ENCODE results near the gene ARHGAP6. TPM values are rescaled to one million over a fixed set of nuclear protein-coding genes. Genes with fewer than 3 reads are reported as not detected.

Gene ARHGAP6
- total RNA-seq, 2 experiments from 2014 or later = not detected

- H3K27ac Mint-ChIP-seq = no peak overlapping the region
- H3K4me1 Mint-ChIP-seq (ENCODE audit: low read depth) = no peaks in the 10 kb centered on the region
- no peak overlapping the region for H3K4me3 Mint-ChIP-seq
- POLR2A ChIA-PET = no interaction called here
- H3K36me3 Mint-ChIP-seq (ENCODE audit: low read depth) = no peaks in the 10 kb centered on the region
- no peaks in the 10 kb centered on the region for H3K27me3 Mint-ChIP-seq (ENCODE audit: low read depth)
- DNase-seq = no peak
- H3K9me3 Mint-ChIP-seq (ENCODE audit: insufficient read depth) = no peaks in the 10 kb centered on the region
- CTCF ChIA-PET = no interaction called here
- no peak for ATAC-seq
Observed at GRCh38 chrX:11462136-11462535, 203.6 kb downstream of the ARHGAP6 start.

- Mint-ChIP-seq H3K36me3 (ENCODE audit: low read depth) (no peaks in the 10 kb centered on the region), H3K27me3 (ENCODE audit: low read depth) (no peaks in the 10 kb centered on the region), H3K4me3 (no peak overlapping the region), H3K4me1 (ENCODE audit: low read depth) (no peaks in the 10 kb centered on the region), H3K9me3 (ENCODE audit: insufficient read depth) (no peaks in the 10 kb centered on the region), H3K27ac (no peak overlapping the region)
- ChIA-PET POLR2A (no interaction called here), CTCF (no interaction called here)
- DNase-seq (no peak), ATAC-seq (no peak)
Observed at GRCh38 chrX:11461201-11462001, 204.3 kb downstream of the ARHGAP6 start.

GRCh38 chrX:11460347-11460746 is 205.4 kb downstream of the ARHGAP6 start:
- no peaks in the 10 kb centered on the region for H3K9me3 Mint-ChIP-seq (ENCODE audit: insufficient read depth)
- no peak overlapping the region for H3K4me3 Mint-ChIP-seq
- H3K27me3 Mint-ChIP-seq (ENCODE audit: low read depth) = no peaks in the 10 kb centered on the region
- H3K4me1 Mint-ChIP-seq (ENCODE audit: low read depth) = no peaks in the 10 kb centered on the region
- POLR2A ChIA-PET = no interaction called here
- ATAC-seq = no peak
- H3K36me3 Mint-ChIP-seq (ENCODE audit: low read depth) = no peaks in the 10 kb centered on the region
- CTCF ChIA-PET = no interaction called here
- H3K27ac Mint-ChIP-seq = no peak overlapping the region
- no peak for DNase-seq

GRCh38 chrX:11458170-11458569 is 207.6 kb downstream of the ARHGAP6 start:
- DNase-seq (no peak), ATAC-seq (no peak)
- ChIA-PET POLR2A (no interaction called here), CTCF (no interaction called here)
- Mint-ChIP-seq H3K27ac (no peak overlapping the region), H3K27me3 (ENCODE audit: low read depth) (no peaks in the 10 kb centered on the region), H3K4me3 (no peak overlapping the region), H3K9me3 (ENCODE audit: insufficient read depth) (no peaks in the 10 kb centered on the region), H3K4me1 (ENCODE audit: low read depth) (no peaks in the 10 kb centered on the region), H3K36me3 (ENCODE audit: low read depth) (no peaks in the 10 kb centered on the region)

GRCh38 chrX:11451151-11451550 is 214.6 kb downstream of the ARHGAP6 start:
- DNase-seq (no peak), ATAC-seq (no peak)
- Mint-ChIP-seq H3K27ac (no peak overlapping the region), H3K4me3 (no peak overlapping the region), H3K27me3 (ENCODE audit: low read depth) (no peaks in the 10 kb centered on the region), H3K9me3 (ENCODE audit: insufficient read depth) (no peaks in the 10 kb centered on the region), H3K4me1 (ENCODE audit: low read depth) (no peaks in the 10 kb centered on the region), H3K36me3 (ENCODE audit: low read depth) (no peaks in the 10 kb centered on the region)
- ChIA-PET POLR2A (no interaction called here), CTCF (no interaction called here)

- no peaks in the 10 kb centered on the region for H3K36me3 Mint-ChIP-seq (ENCODE audit: low read depth)
- DNase-seq = no peak
- no peak overlapping the region for H3K27ac Mint-ChIP-seq
- H3K4me3 Mint-ChIP-seq = no peak overlapping the region
- no peaks in the 10 kb centered on the region for H3K4me1 Mint-ChIP-seq (ENCODE audit: low read depth)
- no peak for ATAC-seq
- ChIA-PET POLR2A (no interaction called here), CTCF (no interaction called here)
- H3K9me3 Mint-ChIP-seq (ENCODE audit: insufficient read depth) = no peaks in the 10 kb centered on the region
- no peaks in the 10 kb centered on the region for H3K27me3 Mint-ChIP-seq (ENCODE audit: low read depth)
Observed at GRCh38 chrX:11450354-11450753, 215.4 kb downstream of the ARHGAP6 start.

- Mint-ChIP-seq H3K4me1 (ENCODE audit: low read depth) (no peaks in the 10 kb centered on the region), H3K4me3 (no peak overlapping the region), H3K36me3 (ENCODE audit: low read depth) (no peaks in the 10 kb centered on the region), H3K27ac (no peak overlapping the region), H3K27me3 (ENCODE audit: low read depth) (no peaks in the 10 kb centered on the region), H3K9me3 (ENCODE audit: insufficient read depth) (no peaks in the 10 kb centered on the region)
- ChIA-PET POLR2A (no interaction called here), CTCF (no interaction called here)
- ATAC-seq (no peak), DNase-seq (no peak)
Observed at GRCh38 chrX:11449613-11450012, 216.1 kb downstream of the ARHGAP6 start.

- ATAC-seq (no peak), DNase-seq (no peak)
- ChIA-PET POLR2A (no interaction called here), CTCF (no interaction called here)
- Mint-ChIP-seq H3K4me1 (ENCODE audit: low read depth) (no peaks in the 10 kb centered on the region), H3K36me3 (ENCODE audit: low read depth) (no peaks in the 10 kb centered on the region), H3K4me3 (no peak overlapping the region), H3K9me3 (ENCODE audit: insufficient read depth) (no peaks in the 10 kb centered on the region), H3K27ac (no peak overlapping the region), H3K27me3 (ENCODE audit: low read depth) (no peaks in the 10 kb centered on the region)
Observed at GRCh38 chrX:11447418-11447817, 218.3 kb downstream of the ARHGAP6 start.

- Mint-ChIP-seq H3K4me3 (no peak overlapping the region), H3K36me3 (ENCODE audit: low read depth) (no peaks in the 10 kb centered on the region), H3K4me1 (ENCODE audit: low read depth) (no peaks in the 10 kb centered on the region), H3K9me3 (ENCODE audit: insufficient read depth) (no peaks in the 10 kb centered on the region), H3K27me3 (ENCODE audit: low read depth) (no peaks in the 10 kb centered on the region), H3K27ac (no peak overlapping the region)
- DNase-seq = no peak
- ChIA-PET POLR2A (no interaction called here), CTCF (no interaction called here)
- ATAC-seq = no peak
Observed at GRCh38 chrX:11446949-11447348, 218.8 kb downstream of the ARHGAP6 start.

GRCh38 chrX:11446336-11446735 is 219.4 kb downstream of the ARHGAP6 start:
- ChIA-PET POLR2A (no interaction called here), CTCF (no interaction called here)
- DNase-seq = no peak
- no peaks in the 10 kb centered on the region for H3K9me3 Mint-ChIP-seq (ENCODE audit: insufficient read depth)
- H3K4me1 Mint-ChIP-seq (ENCODE audit: low read depth) = no peaks in the 10 kb centered on the region
- no peak overlapping the region for H3K27ac Mint-ChIP-seq
- H3K36me3 Mint-ChIP-seq (ENCODE audit: low read depth) = no peaks in the 10 kb centered on the region
- no peak overlapping the region for H3K4me3 Mint-ChIP-seq
- no peaks in the 10 kb centered on the region for H3K27me3 Mint-ChIP-seq (ENCODE audit: low read depth)
- no peak for ATAC-seq

- H3K27me3 Mint-ChIP-seq (ENCODE audit: low read depth) = no peaks in the 10 kb centered on the region
- ATAC-seq (no peak), DNase-seq (no peak)
- no peaks in the 10 kb centered on the region for H3K4me1 Mint-ChIP-seq (ENCODE audit: low read depth)
- H3K4me3 Mint-ChIP-seq = no peak overlapping the region
- H3K36me3 Mint-ChIP-seq (ENCODE audit: low read depth) = no peaks in the 10 kb centered on the region
- no peaks in the 10 kb centered on the region for H3K9me3 Mint-ChIP-seq (ENCODE audit: insufficient read depth)
- H3K27ac Mint-ChIP-seq = no peak overlapping the region
- CTCF ChIA-PET = no interaction called here
- POLR2A ChIA-PET = no interaction called here
Observed at GRCh38 chrX:11445540-11445939, 220.2 kb downstream of the ARHGAP6 start.

- DNase-seq (no peak), ATAC-seq (no peak)
- ChIA-PET POLR2A (no interaction called here), CTCF (no interaction called here)
- Mint-ChIP-seq H3K27ac (no peak overlapping the region), H3K36me3 (ENCODE audit: low read depth) (no peaks in the 10 kb centered on the region), H3K4me3 (no peak overlapping the region), H3K4me1 (ENCODE audit: low read depth) (no peaks in the 10 kb centered on the region), H3K27me3 (ENCODE audit: low read depth) (no peaks in the 10 kb centered on the region), H3K9me3 (ENCODE audit: insufficient read depth) (no peaks in the 10 kb centered on the region)
Observed at GRCh38 chrX:11444052-11444451, 221.7 kb downstream of the ARHGAP6 start.

GRCh38 chrX:11439846-11440245 is 225.9 kb downstream of the ARHGAP6 start:
- Mint-ChIP-seq H3K9me3 (ENCODE audit: insufficient read depth) (no peaks in the 10 kb centered on the region), H3K27me3 (ENCODE audit: low read depth) (no peaks in the 10 kb centered on the region), H3K36me3 (ENCODE audit: low read depth) (no peaks in the 10 kb centered on the region), H3K4me3 (no peak overlapping the region), H3K4me1 (ENCODE audit: low read depth) (no peaks in the 10 kb centered on the region), H3K27ac (no peak overlapping the region)
- DNase-seq = no peak
- no peak for ATAC-seq
- ChIA-PET POLR2A (no interaction called here), CTCF (no interaction called here)

All from activated CD8-positive, alpha-beta T cell treated with anti-CD3 and anti-CD28 coated beads, Interleukin-2, amount 10 ng/mL, durations not matched to agents 7 days and 5 days (primary cell).